Nephron progenitor cell (in vitro differentiated cells): Measurements from ENCODE around the gene DPYSL4.

Experiments
- DNase-seq: peaks from one replicate; pipeline ENCODE4 v3.0.0; 2021
- H3K27ac Mint-ChIP-seq: 2 replicates; pipeline ENCODE4 v1.8.0; 2021; ENCODE audit warnings: mild to moderate bottlenecking, moderate library complexity, mixed read lengths
- H3K27me3 Mint-ChIP-seq: 2 replicates; pipeline ENCODE4 v1.8.0; 2021; ENCODE audit warnings: mild to moderate bottlenecking, low read depth, mixed read lengths; ENCODE audit not compliant: poor library complexity
- H3K36me3 Mint-ChIP-seq: 2 replicates; pipeline ENCODE4 v1.8.0; 2021; ENCODE audit warnings: low read depth, mixed read lengths
- H3K4me1 Mint-ChIP-seq: 2 replicates; pipeline ENCODE4 v1.8.0; 2021; ENCODE audit warnings: mixed read lengths
- H3K4me3 Mint-ChIP-seq: 2 replicates; pipeline ENCODE4 v1.8.0; 2021; ENCODE audit warnings: mild to moderate bottlenecking, moderate library complexity, mixed read lengths
- H3K9me3 Mint-ChIP-seq: 2 replicates; pipeline ENCODE4 v1.8.0; 2021; ENCODE audit warnings: mild to moderate bottlenecking, moderate library complexity, mixed read lengths
- TF ChIP-seq, protein P1 (sequence below): fragments of 200-600 bp; sonication (generic); IDR thresholded peaks from 2 replicates; pipeline ENCODE4 v1.5.0; 2021; ENCODE audit warnings: antibody characterized with exemption

Gene DPYSL4

DNA sequence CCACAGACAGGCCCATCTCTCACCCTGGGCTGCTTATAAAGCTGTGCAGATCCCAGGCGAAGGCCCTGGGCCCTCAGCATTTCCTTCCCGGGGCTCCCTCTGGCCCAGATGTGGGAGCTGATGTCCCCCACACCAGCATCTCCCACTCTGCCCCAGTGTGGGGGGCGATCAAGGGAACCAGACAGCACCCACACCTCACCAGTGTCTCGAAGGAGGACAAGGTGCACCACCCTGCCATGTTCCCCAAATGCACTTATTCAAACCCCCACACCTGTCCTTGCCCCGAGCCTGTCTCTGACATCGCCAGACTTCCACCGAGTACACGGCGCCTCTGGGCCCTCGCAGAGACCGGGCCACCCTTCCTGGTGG is 19.6 kb downstream of the DPYSL4 start:
- no peak for DNase-seq
- H3K4me3 Mint-ChIP-seq, result no peak overlapping the region
- peaks cover 3% of the 10 kb centered on the region for H3K27me3 Mint-ChIP-seq
- H3K27ac Mint-ChIP-seq, result no peak overlapping the region
- H3K4me1 Mint-ChIP-seq, result no peaks in the 10 kb centered on the region
- H3K36me3 Mint-ChIP-seq, result no peaks in the 10 kb centered on the region
- H3K9me3 Mint-ChIP-seq, result no peaks in the 10 kb centered on the region
- TF ChIP-seq, protein P1, sequence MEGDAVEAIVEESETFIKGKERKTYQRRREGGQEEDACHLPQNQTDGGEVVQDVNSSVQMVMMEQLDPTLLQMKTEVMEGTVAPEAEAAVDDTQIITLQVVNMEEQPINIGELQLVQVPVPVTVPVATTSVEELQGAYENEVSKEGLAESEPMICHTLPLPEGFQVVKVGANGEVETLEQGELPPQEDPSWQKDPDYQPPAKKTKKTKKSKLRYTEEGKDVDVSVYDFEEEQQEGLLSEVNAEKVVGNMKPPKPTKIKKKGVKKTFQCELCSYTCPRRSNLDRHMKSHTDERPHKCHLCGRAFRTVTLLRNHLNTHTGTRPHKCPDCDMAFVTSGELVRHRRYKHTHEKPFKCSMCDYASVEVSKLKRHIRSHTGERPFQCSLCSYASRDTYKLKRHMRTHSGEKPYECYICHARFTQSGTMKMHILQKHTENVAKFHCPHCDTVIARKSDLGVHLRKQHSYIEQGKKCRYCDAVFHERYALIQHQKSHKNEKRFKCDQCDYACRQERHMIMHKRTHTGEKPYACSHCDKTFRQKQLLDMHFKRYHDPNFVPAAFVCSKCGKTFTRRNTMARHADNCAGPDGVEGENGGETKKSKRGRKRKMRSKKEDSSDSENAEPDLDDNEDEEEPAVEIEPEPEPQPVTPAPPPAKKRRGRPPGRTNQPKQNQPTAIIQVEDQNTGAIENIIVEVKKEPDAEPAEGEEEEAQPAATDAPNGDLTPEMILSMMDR, result no peak

GRCh38 chr10:132206806-132207535 is 20.2 kb downstream of the DPYSL4 start:
- Mint-ChIP-seq H3K9me3 (no peaks in the 10 kb centered on the region), H3K4me1 (no peaks in the 10 kb centered on the region), H3K27ac (no peak overlapping the region), H3K27me3 (peaks cover 3% of the 10 kb centered on the region), H3K4me3 (no peak overlapping the region), H3K36me3 (peaks cover 1% of the 10 kb centered on the region)
- no peak for DNase-seq
- TF ChIP-seq, protein P1, result no peak

- H3K36me3 Mint-ChIP-seq, result peaks cover 8% of the 10 kb centered on the region
- no peak overlapping the region for H3K27ac Mint-ChIP-seq
- no peak for DNase-seq
- peaks cover 5% of the 10 kb centered on the region for H3K9me3 Mint-ChIP-seq
- TF ChIP-seq, protein P1, result no peak
- H3K4me1 Mint-ChIP-seq, result no peaks in the 10 kb centered on the region
- no peak overlapping the region for H3K4me3 Mint-ChIP-seq
- H3K27me3 Mint-ChIP-seq, result peaks cover 3% of the 10 kb centered on the region
Observed at GRCh38 chr10:132207536-132208461, 21.1 kb downstream of the DPYSL4 start.

- Mint-ChIP-seq H3K4me3 (no peak overlapping the region), H3K27me3 (peaks cover 7% of the 10 kb centered on the region), H3K9me3 (peaks cover 11% of the 10 kb centered on the region), H3K4me1 (no peaks in the 10 kb centered on the region), H3K27ac (no peak overlapping the region), H3K36me3 (peaks cover 12% of the 10 kb centered on the region)
- DNase-seq, result no peak
- TF ChIP-seq, protein P1, result no peak
Observed at GRCh38 chr10:132208462-132209050, 21.8 kb downstream of the DPYSL4 start.

DNA sequence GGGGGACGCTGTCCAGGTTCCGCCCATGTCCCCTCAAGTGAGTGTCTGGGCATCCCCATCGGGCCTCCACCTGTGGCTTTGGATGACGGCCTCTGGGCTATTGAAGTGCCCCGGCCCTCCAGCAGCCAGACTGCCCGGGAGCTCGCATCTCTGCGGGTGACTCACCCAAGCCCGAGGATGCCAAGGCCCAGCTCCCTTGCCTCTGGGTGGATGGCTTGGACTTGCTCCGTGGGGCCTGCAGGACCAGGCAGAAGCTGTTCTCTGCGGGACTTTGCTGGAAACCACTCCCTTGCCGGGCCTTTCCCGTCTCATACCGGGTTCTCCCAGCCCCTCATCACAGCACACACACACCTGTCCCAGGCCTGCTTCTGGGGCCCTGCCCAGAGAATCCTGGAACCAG is 22.4 kb downstream of the DPYSL4 start:
- Mint-ChIP-seq H3K4me3 (no peak overlapping the region), H3K4me1 (no peaks in the 10 kb centered on the region), H3K27ac (no peak overlapping the region), H3K27me3 (peaks cover 7% of the 10 kb centered on the region), H3K36me3 (peaks cover 16% of the 10 kb centered on the region), H3K9me3 (peaks cover 17% of the 10 kb centered on the region)
- TF ChIP-seq, protein P1, result no peak
- no peak for DNase-seq
